Measurements from ENCODE around the gene ZNF581. TPM values are rescaled to one million over a fixed set of nuclear protein-coding genes. Genes with fewer than 3 reads are reported as not detected.

The ZNF581 gene
- total RNA-seq, 1 experiment from 2014 or later, result 37.1 TPM

DNA sequence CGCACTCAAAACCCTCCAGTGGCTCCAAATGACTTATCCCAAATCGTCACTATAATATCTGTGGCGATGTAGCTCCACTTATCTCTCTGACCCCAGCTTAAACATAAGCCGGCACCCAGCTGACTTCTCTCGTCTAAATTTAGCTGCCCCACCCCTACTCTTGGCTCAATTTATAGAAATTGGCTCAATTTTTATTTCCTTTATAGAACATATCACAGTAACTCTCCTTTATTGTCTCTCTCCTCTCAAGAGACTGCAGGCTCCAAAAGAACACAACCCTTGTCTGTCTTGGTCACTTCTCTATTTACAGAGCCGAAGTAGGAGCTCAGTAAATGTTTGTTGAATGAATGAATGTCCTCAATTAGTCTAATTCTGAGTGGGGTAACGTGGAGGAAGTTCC is 19.9 kb upstream of the ZNF581 start:
- H3K27ac ChIP-seq (ENCODE audit: low read depth, low read length, poor library complexity, severe bottlenecking), result peak overlapping the region; percentile 6

DNA sequence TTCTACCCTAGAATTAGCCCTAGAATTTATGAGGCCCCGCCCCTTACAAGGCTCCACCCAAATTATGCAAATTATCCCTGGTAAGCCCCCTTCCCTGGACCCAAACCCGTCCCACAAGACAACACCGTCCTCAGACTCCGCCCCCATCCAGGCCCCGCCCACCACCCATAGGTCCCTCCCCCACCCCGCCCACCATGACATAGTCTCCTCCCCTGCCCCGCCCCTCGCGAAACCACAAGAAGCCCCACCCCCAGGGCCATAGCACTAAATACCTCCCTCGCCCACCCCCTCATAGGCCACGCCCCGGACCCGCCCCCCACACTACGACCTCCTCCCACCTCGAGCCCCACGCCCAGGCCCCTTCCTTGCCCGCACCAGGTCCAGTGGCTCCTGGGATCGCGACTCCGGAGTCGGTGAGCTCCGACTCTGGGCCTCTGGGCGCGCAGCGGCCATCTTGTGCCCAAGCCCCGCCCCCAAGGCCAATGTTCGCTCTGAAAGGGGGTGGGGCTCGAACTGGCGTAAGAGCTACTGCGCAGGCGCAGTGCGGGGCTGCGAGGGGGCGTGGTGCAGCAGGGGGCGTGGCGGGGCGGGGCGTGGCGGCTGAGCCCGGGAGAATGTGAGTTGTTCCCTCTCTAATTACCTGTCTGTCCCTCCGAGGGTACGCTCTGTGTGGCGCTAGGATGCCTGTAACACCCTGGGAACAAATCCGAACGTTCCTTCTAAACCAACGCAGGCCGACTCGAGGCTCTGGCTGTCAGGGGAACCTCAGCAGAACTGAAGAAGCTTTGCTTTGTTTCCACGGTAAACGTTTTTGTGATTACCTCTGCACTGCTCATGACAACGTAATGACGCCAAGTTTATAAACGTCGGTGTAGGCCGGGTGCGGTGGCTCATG is 19.1 kb upstream of the ZNF581 start, which contains the start of gene ZNF784:
TSS of gene ZNF784 (minus strand) at position 458 of the 895 bp plus-strand sequence. CDS start at position 453, 5 bp downstream.
- no peaks in the 10 kb centered on the region for H3K27me3 ChIP-seq (replicated peaks; ENCODE audit: insufficient read depth, low read depth, low read length, poor library complexity)
- H3K4me1 ChIP-seq (ENCODE audit: insufficient read depth, low read length, poor library complexity, severe bottlenecking), result peaks cover 5% of the 10 kb centered on the region
- BruUV-seq (replicated peaks), result no TSS peak
- H3K36me3 ChIP-seq (ENCODE audit: insufficient read depth, low read length, poor library complexity, severe bottlenecking), result peaks cover 6% of the 10 kb centered on the region
- peak within 1 kb of the TSS; percentile 97 for H3K27ac ChIP-seq (ENCODE audit: low read depth, low read length, poor library complexity, severe bottlenecking)
- H3K9me3 ChIP-seq (ENCODE audit: low read depth, low read length, poor library complexity, severe bottlenecking), result no peaks in the 10 kb centered on the region
- ChIA-PET CTCF (interaction anchor here (0.6 to 1.5 kb wide), 9 partner anchors 9 to 956 kb away, joined by 3 to 13 read pairs (median 6); partner anchors contain the start of gene ZNF865), POLR2A (ENCODE audit: low non-redundant PET) (interaction anchor here (0.6 kb wide), 1 partner anchor 646 kb away, joined by 4 read pairs; no protein-coding TSS in a partner anchor)
- TF ChIP-seq, protein P1, sequence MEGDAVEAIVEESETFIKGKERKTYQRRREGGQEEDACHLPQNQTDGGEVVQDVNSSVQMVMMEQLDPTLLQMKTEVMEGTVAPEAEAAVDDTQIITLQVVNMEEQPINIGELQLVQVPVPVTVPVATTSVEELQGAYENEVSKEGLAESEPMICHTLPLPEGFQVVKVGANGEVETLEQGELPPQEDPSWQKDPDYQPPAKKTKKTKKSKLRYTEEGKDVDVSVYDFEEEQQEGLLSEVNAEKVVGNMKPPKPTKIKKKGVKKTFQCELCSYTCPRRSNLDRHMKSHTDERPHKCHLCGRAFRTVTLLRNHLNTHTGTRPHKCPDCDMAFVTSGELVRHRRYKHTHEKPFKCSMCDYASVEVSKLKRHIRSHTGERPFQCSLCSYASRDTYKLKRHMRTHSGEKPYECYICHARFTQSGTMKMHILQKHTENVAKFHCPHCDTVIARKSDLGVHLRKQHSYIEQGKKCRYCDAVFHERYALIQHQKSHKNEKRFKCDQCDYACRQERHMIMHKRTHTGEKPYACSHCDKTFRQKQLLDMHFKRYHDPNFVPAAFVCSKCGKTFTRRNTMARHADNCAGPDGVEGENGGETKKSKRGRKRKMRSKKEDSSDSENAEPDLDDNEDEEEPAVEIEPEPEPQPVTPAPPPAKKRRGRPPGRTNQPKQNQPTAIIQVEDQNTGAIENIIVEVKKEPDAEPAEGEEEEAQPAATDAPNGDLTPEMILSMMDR (conservative IDR thresholded peaks at IDR 0.05; ENCODE audit: low read depth, low read length), result no peak
- no peak for TF ChIP-seq EZH2 (IDR thresholded peaks at IDR 0.05; ENCODE audit: borderline replicate concordance, low read depth, low read length, poor library complexity, severe bottlenecking)
- peak; percentile 96 for DNase-seq (ENCODE audit: low spot score)
- intact Hi-C loops (cut with micrococcal nuclease; ENCODE audit: unreplicated experiment), result no loop called here
- H3K4me3 ChIP-seq (ENCODE audit: low read depth, low read length, poor library complexity, severe bottlenecking), result peak within 1 kb of the TSS; percentile 67

More for the DNA sequence above, 19.9 kb upstream of the ZNF581 start:
- no peaks in the 10 kb centered on the region for H3K9me3 ChIP-seq (ENCODE audit: low read depth, low read length, poor library complexity, severe bottlenecking)
- POLR2A ChIA-PET (ENCODE audit: low non-redundant PET), result no interaction called here
- no peak for DNase-seq (ENCODE audit: low spot score)
- H3K36me3 ChIP-seq (ENCODE audit: insufficient read depth, low read length, poor library complexity, severe bottlenecking), result peaks cover 6% of the 10 kb centered on the region
- TF ChIP-seq, protein P1 (conservative IDR thresholded peaks at IDR 0.05; ENCODE audit: low read depth, low read length), result no peak
- no peak for TF ChIP-seq EZH2 (IDR thresholded peaks at IDR 0.05; ENCODE audit: borderline replicate concordance, low read depth, low read length, poor library complexity, severe bottlenecking)
- intact Hi-C loops (cut with micrococcal nuclease; ENCODE audit: unreplicated experiment), result no loop called here
- TSS peak; percentile 60 for BruUV-seq (replicated peaks)
- H3K4me3 ChIP-seq (ENCODE audit: low read depth, low read length, poor library complexity, severe bottlenecking), result peak overlapping the region; percentile 67
- H3K27me3 ChIP-seq (replicated peaks; ENCODE audit: insufficient read depth, low read depth, low read length, poor library complexity), result no peaks in the 10 kb centered on the region
- CTCF ChIA-PET, result interaction anchor here (1.5 kb wide), 1 partner anchor 17 kb away, joined by 6 read pairs; the partner anchor contains the start of gene ZNF865
- H3K4me1 ChIP-seq (ENCODE audit: insufficient read depth, low read length, poor library complexity, severe bottlenecking), result peaks cover 5% of the 10 kb centered on the region

DNA sequence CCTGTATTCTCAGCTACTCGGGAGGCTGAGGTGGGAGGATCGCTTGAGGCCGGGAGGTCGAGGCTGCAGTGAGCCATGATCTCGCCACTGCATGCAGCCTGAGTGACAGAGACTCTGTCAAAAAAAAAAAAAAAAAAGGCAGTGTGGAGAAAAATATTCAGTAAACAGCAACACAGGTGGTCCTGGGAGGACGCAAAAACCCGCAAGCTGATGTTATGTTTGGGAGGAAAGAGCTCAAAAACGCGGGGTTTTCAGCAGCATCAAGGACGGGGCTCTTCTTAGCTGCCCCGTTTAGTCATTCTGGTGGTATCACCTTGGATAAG is 18.5 kb upstream of the ZNF581 start:
- Histone ChIP-seq H3K27me3 (replicated peaks; ENCODE audit: insufficient read depth, low read depth, low read length, poor library complexity) (no peaks in the 10 kb centered on the region), H3K9me3 (ENCODE audit: low read depth, low read length, poor library complexity, severe bottlenecking) (no peaks in the 10 kb centered on the region), H3K36me3 (ENCODE audit: insufficient read depth, low read length, poor library complexity, severe bottlenecking) (peaks cover 6% of the 10 kb centered on the region), H3K27ac (ENCODE audit: low read depth, low read length, poor library complexity, severe bottlenecking) (peak overlapping the region; percentile 97), H3K4me1 (ENCODE audit: insufficient read depth, low read length, poor library complexity, severe bottlenecking) (peaks cover 5% of the 10 kb centered on the region), H3K4me3 (ENCODE audit: low read depth, low read length, poor library complexity, severe bottlenecking) (peak overlapping the region; percentile 67)
- CTCF ChIA-PET, result interaction anchor here (0.6 to 1.5 kb wide), 8 partner anchors 8 to 955 kb away, joined by 3 to 13 read pairs (median 6); partner anchors contain the start of gene ZNF865
- BruUV-seq (replicated peaks), result TSS peak; percentile 48
- intact Hi-C loops (cut with micrococcal nuclease; ENCODE audit: unreplicated experiment), result no loop called here
- DNase-seq (ENCODE audit: low spot score), result no peak
- POLR2A ChIA-PET (ENCODE audit: low non-redundant PET), result no interaction called here
- no peak for TF ChIP-seq EZH2 (IDR thresholded peaks at IDR 0.05; ENCODE audit: borderline replicate concordance, low read depth, low read length, poor library complexity, severe bottlenecking)
- TF ChIP-seq, protein P1 (conservative IDR thresholded peaks at IDR 0.05; ENCODE audit: low read depth, low read length), result no peak
